Right ventricle myocardium inferior (tissue), 1 donor: ENCODE data around the gene KRT14. TPM values are rescaled to one million over a fixed set of nuclear protein-coding genes. Genes with fewer than 3 reads are reported as not detected.

Experiments used
- ATAC-seq: fragments of 200-7000 bp; cut with Tn5 transposase; one replicate; pipeline ENCODE4 v1.9.1; 2020; ENCODE audit warnings: mild to moderate bottlenecking, moderate library complexity
- DNase-seq: peaks from one replicate; pipeline ENCODE4 v3.0.0; 2021; ENCODE audit errors: missing footprints
- intact Hi-C: fragments of 100-400 bp; cut with DNase I; formaldehyde crosslinking; loops from one replicate; pipeline ENCODE4 v1.11.0; 2022
- total RNA-seq: library from RNA; stranded (reverse); fragmentation: NEBNext Ultra II Directional; extraction: Animal tissue kit (Norgen Biotek cat#: 25700); gene quantifications from one replicate; pipeline ENCODE4 v1.2.1, GENCODE V29; 2021
- donor health status: DM: no; HTN: yes; CAD: no; lungs with severe emphysema.

Gene KRT14
- total RNA-seq, 1 donor from 2014 or later, result not detected

DNA sequence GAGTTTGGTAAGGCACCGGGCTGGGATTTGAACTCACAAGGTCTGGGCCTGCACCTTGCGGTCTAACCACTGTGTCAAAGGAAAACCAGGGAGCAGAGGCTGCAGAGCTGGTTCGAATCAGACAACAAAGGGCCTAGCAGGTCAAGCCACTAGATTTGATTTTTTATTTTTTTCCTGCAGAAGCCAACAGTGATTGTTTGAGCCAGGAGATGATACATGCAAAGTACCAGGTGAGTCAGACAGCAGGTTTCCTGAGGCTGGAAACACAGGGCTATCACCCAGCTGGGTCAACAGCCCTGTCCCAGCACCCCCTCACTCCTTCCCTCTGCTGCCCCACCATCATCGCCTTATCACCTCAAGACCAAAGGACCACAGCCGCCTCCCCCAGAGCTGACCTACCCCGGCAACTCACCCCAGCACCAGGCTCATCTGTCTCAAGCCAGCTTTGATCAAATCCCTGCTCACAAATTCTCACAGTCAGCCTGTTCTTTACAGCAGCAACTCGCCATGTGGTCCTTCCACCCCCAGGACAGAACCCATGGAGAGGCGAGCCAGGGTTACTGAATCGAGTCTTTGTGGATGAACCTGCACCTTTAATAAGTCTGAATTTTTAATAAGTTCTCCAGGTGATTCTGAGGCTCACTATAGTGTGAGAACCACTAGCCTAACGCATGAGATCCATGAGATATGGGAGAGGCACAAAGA, 45.6 kb downstream of the KRT14 start:
- intact Hi-C loops, result no loop called here
- no peak for ATAC-seq
- no peak for DNase-seq

DNA sequence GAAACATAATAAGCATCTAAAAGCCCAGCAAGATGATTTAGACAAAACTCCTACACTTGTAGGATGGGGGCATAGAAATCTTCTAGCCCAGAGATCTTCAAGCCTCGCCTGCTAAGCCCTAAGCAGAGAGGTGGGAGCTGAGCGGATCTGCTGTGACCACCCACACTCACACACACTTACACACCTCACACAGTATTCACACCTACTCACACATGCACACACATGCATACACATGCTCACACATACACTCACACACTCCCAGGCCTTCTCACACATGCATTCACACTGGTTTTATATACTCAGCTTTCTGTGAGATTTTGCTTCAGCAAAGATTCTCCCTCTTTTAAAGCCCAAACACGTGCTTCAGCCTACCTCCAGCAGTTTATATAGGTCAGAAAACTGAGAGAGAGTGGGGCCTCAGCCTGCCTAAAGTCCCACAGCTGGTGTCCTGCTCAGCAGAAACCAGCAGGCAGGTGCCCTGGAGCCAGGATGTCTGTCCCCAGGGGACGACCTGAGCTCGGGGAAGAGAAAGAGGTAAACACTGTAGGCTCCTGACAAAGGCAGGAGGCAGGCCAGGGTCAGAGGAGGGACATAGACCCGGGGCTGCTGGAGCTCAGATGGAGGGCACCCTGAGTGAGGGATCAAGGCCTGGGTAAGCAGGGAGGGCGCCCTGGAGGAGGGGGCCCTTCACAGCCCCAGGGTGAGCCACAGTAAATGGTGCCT, 46.6 kb downstream of the KRT14 start:
- intact Hi-C loops, result no loop called here
- no peak for ATAC-seq
- DNase-seq, result no peak

DNA sequence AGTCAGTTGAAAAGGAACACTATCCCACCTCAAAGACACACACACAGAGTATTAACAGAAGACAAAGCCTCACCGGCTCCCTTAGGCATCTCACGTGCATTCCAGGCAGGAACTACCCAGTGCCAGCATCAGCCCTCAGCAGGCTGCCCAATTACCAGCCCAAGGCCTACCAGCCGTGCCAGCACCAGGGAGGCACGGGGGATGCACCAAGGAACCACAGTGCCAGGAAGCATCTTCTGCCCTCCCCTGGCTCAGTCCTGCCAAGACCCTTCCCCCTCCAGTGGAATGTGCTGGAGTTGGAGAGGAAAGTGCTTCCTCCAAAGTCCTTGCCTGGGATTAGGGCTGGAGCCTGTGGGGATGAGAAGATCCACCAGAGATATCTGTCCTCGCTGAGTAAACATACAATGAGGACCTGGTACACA, 47.6 kb downstream of the KRT14 start:
- DNase-seq (no peak), ATAC-seq (no peak)
- intact Hi-C loops, result no loop called here

GRCh38 chr17:41538565-41538991, 48.1 kb downstream of the KRT14 start:
- ATAC-seq (no peak), DNase-seq (no peak)
- intact Hi-C loops, result no loop called here

GRCh38 chr17:41537990-41538389, 48.7 kb downstream of the KRT14 start:
- intact Hi-C loops, result no loop called here
- ATAC-seq, result no peak
- no peak for DNase-seq

DNA sequence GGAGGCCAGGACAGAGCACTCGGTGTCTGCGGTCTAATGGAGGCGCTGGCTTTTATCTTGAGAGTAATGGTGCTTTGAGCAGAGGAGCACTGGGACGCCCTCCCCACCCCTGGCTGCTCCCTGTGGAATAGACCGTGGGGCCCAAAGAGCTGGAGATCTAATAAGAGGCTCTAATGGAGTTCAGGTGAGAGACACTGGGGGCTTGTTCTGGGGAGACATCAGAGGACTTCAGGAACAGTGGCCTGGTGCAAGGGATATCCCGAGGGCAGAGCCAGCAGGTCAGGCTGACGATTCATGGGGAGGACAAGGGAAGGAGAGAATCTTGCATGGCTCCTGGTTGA, 49.1 kb downstream of the KRT14 start:
- ATAC-seq, result no peak

DNA sequence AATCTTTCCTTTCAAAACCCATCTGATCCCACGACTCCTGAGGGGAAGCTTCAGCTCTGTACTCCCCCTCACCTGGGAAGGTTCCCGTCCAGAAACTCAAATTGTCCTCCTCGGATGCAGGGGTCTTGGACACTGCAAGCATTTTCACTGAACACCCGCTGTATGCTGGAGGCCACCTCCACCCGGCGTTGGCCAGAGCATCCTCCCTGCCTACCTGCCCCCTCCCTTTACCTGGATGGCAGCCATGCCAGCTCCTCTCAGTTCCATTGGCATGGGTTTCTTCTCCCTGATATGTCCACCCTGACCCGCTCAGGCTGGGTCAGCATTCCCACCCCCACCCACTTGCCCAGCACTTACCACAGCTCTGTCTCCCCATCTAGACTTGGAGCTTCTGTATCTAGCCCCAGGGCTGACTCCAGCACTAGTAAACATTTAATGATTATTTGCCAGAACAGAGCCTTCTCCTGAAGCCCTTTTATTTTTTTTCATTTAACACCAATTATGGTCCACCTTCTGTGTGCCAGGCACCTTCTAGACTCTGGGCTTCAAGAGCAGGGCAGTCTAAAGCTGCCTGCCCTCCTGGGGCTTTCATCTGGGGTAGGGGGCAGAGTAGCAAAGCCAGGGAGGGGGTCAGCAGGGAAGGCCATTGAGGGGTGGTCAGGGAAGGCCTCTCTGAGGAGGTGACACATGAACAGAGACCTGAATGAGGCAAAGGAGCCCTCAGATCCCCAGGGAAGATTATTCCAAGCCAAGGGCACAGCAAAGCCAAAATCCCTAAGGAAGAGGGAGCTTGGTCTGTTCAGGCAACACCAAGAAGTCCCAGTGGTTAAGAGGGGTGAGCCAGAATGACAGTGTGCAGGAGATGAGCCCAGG, 49.7 kb downstream of the KRT14 start:
- intact Hi-C loops, result no loop called here
- ATAC-seq, result no peak
- DNase-seq, result no peak

More for the DNA sequence above, 49.1 kb downstream of the KRT14 start:
- intact Hi-C loops, result no loop called here
- no peak for DNase-seq

- DNase-seq, result no peak
- no peak for ATAC-seq
- intact Hi-C loops, result no loop called here
Measured at GRCh38 chr17:41535764-41536481, 50.8 kb downstream of the KRT14 start.

DNA sequence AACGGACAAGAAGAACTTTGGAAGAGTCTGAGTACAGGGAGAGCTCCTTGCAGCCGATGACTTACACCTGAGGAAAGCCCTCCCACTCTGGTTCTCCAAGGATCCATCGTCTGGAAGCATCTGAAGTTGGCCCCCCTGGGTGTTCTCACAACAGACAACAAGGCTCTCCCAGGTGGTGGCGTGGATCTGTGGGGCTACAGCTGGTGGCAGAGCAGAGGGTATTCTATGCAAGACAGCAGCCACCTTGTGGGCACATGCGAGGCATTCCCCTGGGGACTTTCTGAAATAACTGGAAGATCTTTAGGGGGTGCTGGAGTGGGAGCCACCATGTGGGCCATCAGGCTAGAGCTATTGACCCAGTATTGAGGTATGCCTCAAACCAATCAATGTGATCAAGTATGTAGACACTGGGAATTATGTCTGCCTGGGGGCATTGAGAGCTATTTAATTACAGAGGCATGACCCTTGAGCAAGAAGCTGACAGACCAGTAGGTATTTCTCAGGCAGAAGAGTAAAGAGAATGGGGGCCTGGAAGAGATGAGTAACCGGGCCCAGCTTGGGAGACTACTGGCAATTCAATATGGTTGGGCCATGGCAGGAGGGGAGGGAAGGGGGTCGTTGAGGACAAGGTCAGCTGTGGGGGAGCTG, 51.7 kb downstream of the KRT14 start:
- DNase-seq, result no peak
- ATAC-seq, result no peak
- intact Hi-C loops, result no loop called here

DNA sequence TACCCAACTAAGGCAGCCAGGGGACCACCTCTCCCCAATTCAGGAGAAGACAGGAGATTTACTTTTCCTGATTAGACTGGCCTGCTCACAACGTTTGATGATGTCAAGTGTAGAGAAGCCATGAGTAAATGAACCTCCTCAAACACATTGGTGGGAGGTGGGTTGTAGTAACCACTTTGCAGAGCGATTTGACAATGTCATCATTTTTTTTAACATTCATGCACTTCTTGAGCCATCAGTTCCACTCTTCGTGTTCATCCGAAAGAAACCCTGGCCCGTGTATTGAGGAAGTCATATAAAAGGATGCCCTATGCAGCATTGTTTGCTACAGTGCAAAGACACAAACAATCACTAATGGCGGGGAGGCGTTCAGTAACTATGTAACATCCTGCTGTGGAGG, 53.1 kb downstream of the KRT14 start:
- no peak for ATAC-seq
- intact Hi-C loops, result no loop called here
- DNase-seq, result no peak

GRCh38 chr17:41532947-41533570, 53.6 kb downstream of the KRT14 start:
- intact Hi-C loops, result no loop called here
- DNase-seq, result no peak
- no peak for ATAC-seq

Other genes with a start within 250 kb of the KRT14 start
- gene KRT33A, start 236.1 kb downstream of the KRT14 start, total RNA-seq, result not detected
- not detected for gene KRT33B, start 217.1 kb downstream of the KRT14 start, total RNA-seq
- gene KRT34, start 204.6 kb downstream of the KRT14 start, total RNA-seq, result not detected
- gene KRT31, start 189.3 kb downstream of the KRT14 start, total RNA-seq, result not detected
- not detected for gene KRT37, start 162.3 kb downstream of the KRT14 start, total RNA-seq
- gene KRT38, start 145.9 kb downstream of the KRT14 start, total RNA-seq, result not detected
- gene KRT32, start 119.5 kb downstream of the KRT14 start, total RNA-seq, result not detected
- gene KRT35, start 105.7 kb downstream of the KRT14 start, total RNA-seq, result not detected
- not detected for gene KRT36, start 97.0 kb downstream of the KRT14 start, total RNA-seq
- gene KRT13, start 81.3 kb downstream of the KRT14 start, total RNA-seq, result not detected
- not detected for gene KRT15, start 68.0 kb downstream of the KRT14 start, total RNA-seq
- gene KRT19, start 58.6 kb downstream of the KRT14 start, total RNA-seq, result 1.4 TPM
- gene KRT9, start 14.8 kb downstream of the KRT14 start, total RNA-seq, result not detected
- gene KRT16, start 25.9 kb upstream of the KRT14 start, total RNA-seq, result not detected
- not detected for gene KRT17, start 37.7 kb upstream of the KRT14 start, total RNA-seq
- 1,166 TPM for gene EIF1, start 102.0 kb upstream of the KRT14 start, total RNA-seq
- not detected for gene GAST, start 125.4 kb upstream of the KRT14 start, total RNA-seq
- 0.14 TPM for gene HAP1, start 147.7 kb upstream of the KRT14 start, total RNA-seq
- gene JUP, start 199.8 kb upstream of the KRT14 start, total RNA-seq, result 192 TPM
- 7.8 TPM for gene P3H4, start 225.1 kb upstream of the KRT14 start, total RNA-seq
- 11.7 TPM for gene FKBP10, start 226.1 kb upstream of the KRT14 start, total RNA-seq
- 18.1 TPM for gene NT5C3B, start 249.3 kb upstream of the KRT14 start, total RNA-seq